HL-60/S4 treated with retinoic acid at 250 ng/mL for 4 days and 3 days (cell line): ENCODE measurements around the gene LCN2.

Source experiments
- in situ Hi-C: fragments of 300-500 bp; cut with MboI; formaldehyde crosslinking; loops from 2 replicates; pipeline ENCODE4 v1.7.0; 2022; ENCODE audit warnings: low sequenced_read_pairs

LCN2 gene

GRCh38 chr9:128190516-128191405 is 41.5 kb downstream of the LCN2 start:
- in situ Hi-C loops = no loop called here

- in situ Hi-C loops = no loop called here
Observed at GRCh38 chr9:128191406-128192046, 42.3 kb downstream of the LCN2 start, which contains the start of gene CIZ1. CIZ1 (minus strand) TSS chr9:128191572; CDS start chr9:128190857, 715 bp downstream.

- in situ Hi-C loops = no loop called here
Observed at GRCh38 chr9:128192601-128193371, 43.5 kb downstream of the LCN2 start.

GRCh38 chr9:128193469-128194096 is 44.3 kb downstream of the LCN2 start:
- in situ Hi-C loops = no loop called here

- in situ Hi-C loops = no loop called here
Observed at GRCh38 chr9:128201441-128202369, 52.5 kb downstream of the LCN2 start.

- in situ Hi-C loops = no loop called here
Observed at GRCh38 chr9:128202648-128203023, 53.4 kb downstream of the LCN2 start.
